ENCODE data around the gene GUCY2C. TPM values are rescaled to one million over a fixed set of nuclear protein-coding genes. Genes with fewer than 3 reads are reported as not detected.

The GUCY2C gene
- total RNA-seq, 1 donor = not detected

- no peaks in the 10 kb centered on the region for H3K9me3 ChIP-seq (ENCODE audit: low read depth, low read length)
- H3K36me3 ChIP-seq (ENCODE audit: insufficient read depth, low read length) = no peaks in the 10 kb centered on the region
- H4K20me1 ChIP-seq (ENCODE audit: insufficient read depth, low read length) = no peaks in the 10 kb centered on the region
- H3K27ac ChIP-seq (ENCODE audit: low read depth, low read length) = no peak overlapping the region
- no peak overlapping the region for H3K4me2 ChIP-seq (ENCODE audit: insufficient read depth, low read length)
- no peaks in the 10 kb centered on the region for H3K4me1 ChIP-seq (ENCODE audit: insufficient read depth, low read length)
- no peak overlapping the region for H2AFZ ChIP-seq (ENCODE audit: low read length)
- H3K27me3 ChIP-seq (ENCODE audit: insufficient read depth, low read length) = no peaks in the 10 kb centered on the region
- DNase-seq (ENCODE audit: insufficient read length, low spot score, missing footprints) = no peak
- TF ChIP-seq, protein P1, sequence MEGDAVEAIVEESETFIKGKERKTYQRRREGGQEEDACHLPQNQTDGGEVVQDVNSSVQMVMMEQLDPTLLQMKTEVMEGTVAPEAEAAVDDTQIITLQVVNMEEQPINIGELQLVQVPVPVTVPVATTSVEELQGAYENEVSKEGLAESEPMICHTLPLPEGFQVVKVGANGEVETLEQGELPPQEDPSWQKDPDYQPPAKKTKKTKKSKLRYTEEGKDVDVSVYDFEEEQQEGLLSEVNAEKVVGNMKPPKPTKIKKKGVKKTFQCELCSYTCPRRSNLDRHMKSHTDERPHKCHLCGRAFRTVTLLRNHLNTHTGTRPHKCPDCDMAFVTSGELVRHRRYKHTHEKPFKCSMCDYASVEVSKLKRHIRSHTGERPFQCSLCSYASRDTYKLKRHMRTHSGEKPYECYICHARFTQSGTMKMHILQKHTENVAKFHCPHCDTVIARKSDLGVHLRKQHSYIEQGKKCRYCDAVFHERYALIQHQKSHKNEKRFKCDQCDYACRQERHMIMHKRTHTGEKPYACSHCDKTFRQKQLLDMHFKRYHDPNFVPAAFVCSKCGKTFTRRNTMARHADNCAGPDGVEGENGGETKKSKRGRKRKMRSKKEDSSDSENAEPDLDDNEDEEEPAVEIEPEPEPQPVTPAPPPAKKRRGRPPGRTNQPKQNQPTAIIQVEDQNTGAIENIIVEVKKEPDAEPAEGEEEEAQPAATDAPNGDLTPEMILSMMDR (IDR thresholded peaks at IDR 0.05; ENCODE audit: extremely low read depth, low read depth, low read length) = no peak
- H3K79me2 ChIP-seq (ENCODE audit: insufficient read depth, low read length) = no peaks in the 10 kb centered on the region
- H3K4me3 ChIP-seq (ENCODE audit: insufficient read depth, low read length) = no peak overlapping the region
Measured at GRCh38 chr12:14589169-14590004, 107.0 kb downstream of the GUCY2C start.

DNA sequence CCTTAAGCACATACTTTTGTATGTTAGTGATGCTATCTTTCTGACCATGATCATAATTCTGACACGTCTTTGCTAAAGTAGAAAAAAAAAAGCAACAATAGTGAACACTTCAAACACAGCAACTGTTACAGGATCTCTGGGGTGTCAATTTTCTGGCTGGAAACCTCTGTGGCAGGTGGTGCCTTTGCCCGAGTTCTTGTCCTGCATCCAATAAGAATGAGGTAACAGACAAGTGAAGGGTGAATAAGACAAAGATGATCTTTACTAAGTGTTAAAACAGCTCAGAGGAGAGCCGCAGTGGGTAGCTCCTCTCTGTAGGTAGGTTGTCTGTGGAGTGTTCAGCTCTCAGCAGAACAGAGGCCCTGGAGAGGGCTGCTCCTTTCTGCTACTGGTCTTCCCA is 107.8 kb downstream of the GUCY2C start:
- H4K20me1 ChIP-seq (ENCODE audit: insufficient read depth, low read length) = no peaks in the 10 kb centered on the region
- no peaks in the 10 kb centered on the region for H3K27me3 ChIP-seq (ENCODE audit: insufficient read depth, low read length)
- no peaks in the 10 kb centered on the region for H3K36me3 ChIP-seq (ENCODE audit: insufficient read depth, low read length)
- TF ChIP-seq, protein P1 (IDR thresholded peaks at IDR 0.05; ENCODE audit: extremely low read depth, low read depth, low read length) = no peak
- DNase-seq (ENCODE audit: insufficient read length, low spot score, missing footprints) = no peak
- no peak overlapping the region for H3K4me2 ChIP-seq (ENCODE audit: insufficient read depth, low read length)
- no peak overlapping the region for H3K27ac ChIP-seq (ENCODE audit: low read depth, low read length)
- H2AFZ ChIP-seq (ENCODE audit: low read length) = no peak overlapping the region
- no peak overlapping the region for H3K4me3 ChIP-seq (ENCODE audit: insufficient read depth, low read length)
- no peaks in the 10 kb centered on the region for H3K9me3 ChIP-seq (ENCODE audit: low read depth, low read length)
- no peaks in the 10 kb centered on the region for H3K79me2 ChIP-seq (ENCODE audit: insufficient read depth, low read length)
- H3K4me1 ChIP-seq (ENCODE audit: insufficient read depth, low read length) = no peaks in the 10 kb centered on the region

GRCh38 chr12:14578646-14579045 is 117.8 kb downstream of the GUCY2C start:
- no peak for DNase-seq (ENCODE audit: insufficient read length, low spot score, missing footprints)
- Histone ChIP-seq H3K4me2 (ENCODE audit: insufficient read depth, low read length) (no peak overlapping the region), H3K27ac (ENCODE audit: low read depth, low read length) (no peak overlapping the region), H3K4me3 (ENCODE audit: insufficient read depth, low read length) (no peak overlapping the region), H3K36me3 (ENCODE audit: insufficient read depth, low read length) (no peaks in the 10 kb centered on the region), H2AFZ (ENCODE audit: low read length) (no peak overlapping the region), H3K27me3 (ENCODE audit: insufficient read depth, low read length) (no peaks in the 10 kb centered on the region), H3K9me3 (ENCODE audit: low read depth, low read length) (no peaks in the 10 kb centered on the region), H3K4me1 (ENCODE audit: insufficient read depth, low read length) (no peaks in the 10 kb centered on the region), H4K20me1 (ENCODE audit: insufficient read depth, low read length) (no peaks in the 10 kb centered on the region), H3K79me2 (ENCODE audit: insufficient read depth, low read length) (no peaks in the 10 kb centered on the region)
- TF ChIP-seq, protein P1 (IDR thresholded peaks at IDR 0.05; ENCODE audit: extremely low read depth, low read depth, low read length) = no peak

GRCh38 chr12:14577344-14577743 is 119.1 kb downstream of the GUCY2C start:
- H4K20me1 ChIP-seq (ENCODE audit: insufficient read depth, low read length) = no peaks in the 10 kb centered on the region
- no peak overlapping the region for H2AFZ ChIP-seq (ENCODE audit: low read length)
- H3K4me3 ChIP-seq (ENCODE audit: insufficient read depth, low read length) = no peak overlapping the region
- H3K79me2 ChIP-seq (ENCODE audit: insufficient read depth, low read length) = no peaks in the 10 kb centered on the region
- no peaks in the 10 kb centered on the region for H3K27me3 ChIP-seq (ENCODE audit: insufficient read depth, low read length)
- H3K36me3 ChIP-seq (ENCODE audit: insufficient read depth, low read length) = no peaks in the 10 kb centered on the region
- no peaks in the 10 kb centered on the region for H3K4me1 ChIP-seq (ENCODE audit: insufficient read depth, low read length)
- no peak overlapping the region for H3K4me2 ChIP-seq (ENCODE audit: insufficient read depth, low read length)
- no peak overlapping the region for H3K27ac ChIP-seq (ENCODE audit: low read depth, low read length)
- no peaks in the 10 kb centered on the region for H3K9me3 ChIP-seq (ENCODE audit: low read depth, low read length)
- no peak for DNase-seq (ENCODE audit: insufficient read length, low spot score, missing footprints)
- TF ChIP-seq, protein P1 (IDR thresholded peaks at IDR 0.05; ENCODE audit: extremely low read depth, low read depth, low read length) = no peak
